T-helper 2 cell treated with Interferon-gamma antibody and Interleukin-4, amounts not matched to agents 100 ng/mL and 5 ng/mL, for 36 hours (primary cell): ENCODE measurements around the gene HMCN2. TPM values are rescaled to one million over a fixed set of nuclear protein-coding genes. Genes with fewer than 3 reads are reported as not detected.

ENCODE experiments used
- intact Hi-C: fragments of 100-400 bp; cut with micrococcal nuclease; formaldehyde crosslinking; loops from one replicate; pipeline ENCODE4 v1.15.1; 2023
- total RNA-seq: library from RNA; stranded (reverse); gene quantifications from 2 replicates; pipeline ENCODE4 v1.2.3, GENCODE V29; 2022

Gene HMCN2
- total RNA-seq, 1 donor from 2014 or later: not detected

- intact Hi-C loops: no loop called here
These were observed 142.5 kb downstream of the HMCN2 start for GRCh38 chr9:130407916-130408663.

DNA sequence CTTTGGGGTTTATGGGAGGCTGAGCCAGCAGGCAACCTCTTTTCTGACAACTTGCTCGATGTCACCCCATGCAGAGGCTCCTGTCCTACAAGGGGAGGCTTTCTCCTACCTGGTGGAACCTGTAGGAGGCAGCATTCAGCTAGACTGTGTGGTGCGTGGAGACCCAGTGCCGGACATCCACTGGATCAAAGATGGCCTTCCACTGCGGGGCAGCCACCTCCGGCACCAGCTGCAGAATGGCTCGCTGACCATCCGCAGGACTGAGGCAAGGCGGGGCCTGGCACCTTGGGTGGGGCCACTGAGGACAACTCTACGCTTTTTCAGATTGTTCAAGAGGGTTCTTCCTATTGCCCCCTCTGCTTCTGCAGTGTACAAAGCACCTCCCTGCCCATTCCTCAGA is 143.1 kb downstream of the HMCN2 start:
- intact Hi-C loops: no loop called here

DNA sequence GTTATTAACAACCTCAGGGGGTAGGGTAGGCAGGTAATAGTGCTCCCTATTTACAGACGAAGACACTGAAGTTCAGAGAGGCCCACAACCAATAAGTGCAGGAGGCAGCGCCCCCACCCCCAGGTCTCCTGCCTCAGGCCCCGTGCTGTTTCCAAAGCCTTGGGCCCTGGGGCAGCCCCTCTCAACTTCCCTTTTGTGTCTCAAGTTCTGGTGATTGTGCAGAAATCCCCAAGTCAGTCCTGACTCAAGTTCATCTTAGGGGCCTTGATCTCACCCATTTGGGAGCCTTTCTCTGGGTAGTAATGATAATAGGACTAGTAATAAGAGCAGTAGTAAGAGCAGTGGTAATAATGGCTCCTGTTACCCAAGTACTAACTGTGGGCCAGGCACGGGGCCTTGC is 143.7 kb downstream of the HMCN2 start:
- intact Hi-C loops: no loop called here

DNA sequence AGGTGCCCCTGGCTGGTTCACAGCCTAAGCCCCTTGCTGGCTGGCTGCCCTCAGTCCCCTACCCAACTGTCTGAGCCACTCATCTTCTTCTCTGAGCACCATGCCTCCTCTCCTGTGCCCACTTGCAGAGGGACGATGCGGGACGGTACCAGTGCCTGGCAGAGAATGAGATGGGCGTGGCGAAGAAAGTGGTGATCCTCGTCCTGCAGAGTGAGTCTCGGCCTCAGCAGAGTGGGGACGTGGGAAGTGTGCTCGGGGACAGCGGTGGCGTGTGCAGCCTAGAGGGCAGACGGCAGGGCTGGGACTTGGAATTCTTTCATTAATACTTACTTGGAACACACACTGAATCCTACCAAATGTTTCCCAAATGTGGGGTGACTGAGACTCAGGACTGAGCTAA is 144.9 kb downstream of the HMCN2 start:
- intact Hi-C loops: no loop called here

DNA sequence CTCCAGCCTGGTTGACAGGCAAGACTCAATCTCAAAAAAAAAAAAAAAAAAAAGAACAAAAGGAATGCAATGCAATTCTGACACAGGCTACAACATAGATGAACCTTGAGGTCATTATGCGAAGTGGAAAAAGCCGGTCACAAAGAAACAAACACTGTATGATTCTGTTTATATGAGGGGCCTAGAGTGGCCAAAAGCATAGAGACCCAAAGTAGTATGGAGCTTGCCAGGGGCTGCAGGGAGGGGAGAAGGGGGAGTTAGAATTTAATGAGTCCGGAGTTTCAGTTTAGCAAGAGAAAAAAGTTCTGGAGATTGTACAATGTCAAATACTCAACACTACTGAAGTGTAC is 146.0 kb downstream of the HMCN2 start:
- intact Hi-C loops: no loop called here

GRCh38 chr9:130414081-130414731 is 148.6 kb downstream of the HMCN2 start:
- intact Hi-C loops: no loop called here

DNA sequence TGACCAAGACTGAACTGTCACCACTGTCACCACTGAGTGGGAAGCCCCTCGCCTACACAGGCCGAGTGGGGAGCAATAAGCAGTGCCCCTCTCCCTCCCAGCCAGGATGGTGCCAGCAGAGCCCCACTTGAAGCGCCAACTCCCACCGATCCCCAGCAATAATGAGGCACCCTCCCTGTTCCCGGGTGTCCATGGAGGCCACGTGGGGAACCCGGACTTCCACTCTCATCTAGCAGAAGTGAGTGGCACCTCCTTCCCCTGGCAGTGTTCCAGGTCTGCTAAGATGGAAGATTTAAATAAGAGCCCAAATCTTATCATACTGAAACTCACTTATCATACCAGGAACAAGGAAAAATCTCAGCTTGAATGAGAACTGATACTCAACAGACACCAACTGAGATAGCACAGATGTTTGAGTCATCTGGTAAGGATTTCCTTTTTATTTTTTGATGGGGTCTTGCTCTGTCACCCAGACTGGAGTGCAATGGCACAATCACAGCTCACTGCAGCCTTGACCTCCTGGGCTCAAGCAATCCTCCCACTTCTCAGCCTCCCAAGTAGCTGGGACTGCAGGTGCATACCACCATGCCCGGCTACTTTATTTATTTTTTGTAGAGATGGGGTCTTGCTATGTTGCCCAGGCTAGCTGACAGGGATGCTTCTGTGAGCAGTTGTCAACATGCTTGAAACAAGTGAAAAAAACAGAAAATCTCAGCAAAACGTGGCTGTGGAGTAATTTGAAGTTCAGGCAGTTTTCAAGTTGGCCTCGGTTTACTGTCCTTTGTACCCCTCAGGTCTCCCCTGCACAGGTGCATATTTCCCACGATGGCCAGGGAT is 149.6 kb downstream of the HMCN2 start:
- intact Hi-C loops: no loop called here

DNA sequence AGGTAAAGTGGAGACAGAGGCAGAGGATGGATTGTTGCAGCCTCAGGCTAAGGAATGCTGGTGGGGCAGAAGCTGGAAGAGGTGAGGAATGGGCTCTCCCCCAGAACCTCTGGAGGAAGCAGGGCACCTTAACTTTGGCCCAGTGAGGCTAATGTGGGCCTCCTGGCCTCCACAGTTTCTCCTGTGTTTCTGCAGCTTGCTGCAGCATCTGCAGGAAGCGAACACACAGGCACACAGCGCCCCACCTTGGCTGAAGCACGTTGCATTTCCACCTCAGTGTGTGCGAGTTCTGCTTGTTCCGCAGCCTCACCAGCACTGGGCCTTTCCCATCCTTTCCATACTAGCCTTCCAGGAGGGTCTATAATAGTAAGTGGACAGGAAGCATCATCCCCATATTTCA is 152.0 kb downstream of the HMCN2 start:
- intact Hi-C loops: no loop called here

GRCh38 chr9:130418776-130419175 is 153.2 kb downstream of the HMCN2 start:
- intact Hi-C loops: no loop called here

DNA sequence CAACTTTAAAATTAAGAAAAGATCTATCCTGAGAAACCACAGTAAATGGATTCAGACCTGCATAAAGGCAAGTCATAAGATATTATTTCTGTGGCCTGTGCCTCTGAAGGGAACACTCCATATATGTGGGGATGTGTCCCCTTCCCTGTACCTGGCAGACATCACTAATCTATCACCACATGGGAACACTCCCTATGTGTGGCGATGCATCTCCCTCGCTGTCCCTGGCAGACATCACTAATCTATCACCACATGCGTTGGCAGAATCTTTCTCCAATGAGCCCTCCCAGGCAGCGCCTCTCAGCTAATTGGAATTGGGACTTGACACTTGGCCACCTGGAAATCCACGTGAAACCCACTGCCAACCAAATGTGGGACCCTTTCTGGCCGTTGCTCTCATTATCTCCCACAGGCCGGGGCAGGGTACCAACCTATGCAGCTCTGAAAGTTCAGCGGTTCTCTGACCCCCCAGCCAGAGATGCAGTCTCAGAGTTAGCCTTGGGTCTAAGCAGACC is 154.0 kb downstream of the HMCN2 start:
- intact Hi-C loops: no loop called here

- intact Hi-C loops: no loop called here
These were observed 155.7 kb downstream of the HMCN2 start for GRCh38 chr9:130421154-130421801.

DNA sequence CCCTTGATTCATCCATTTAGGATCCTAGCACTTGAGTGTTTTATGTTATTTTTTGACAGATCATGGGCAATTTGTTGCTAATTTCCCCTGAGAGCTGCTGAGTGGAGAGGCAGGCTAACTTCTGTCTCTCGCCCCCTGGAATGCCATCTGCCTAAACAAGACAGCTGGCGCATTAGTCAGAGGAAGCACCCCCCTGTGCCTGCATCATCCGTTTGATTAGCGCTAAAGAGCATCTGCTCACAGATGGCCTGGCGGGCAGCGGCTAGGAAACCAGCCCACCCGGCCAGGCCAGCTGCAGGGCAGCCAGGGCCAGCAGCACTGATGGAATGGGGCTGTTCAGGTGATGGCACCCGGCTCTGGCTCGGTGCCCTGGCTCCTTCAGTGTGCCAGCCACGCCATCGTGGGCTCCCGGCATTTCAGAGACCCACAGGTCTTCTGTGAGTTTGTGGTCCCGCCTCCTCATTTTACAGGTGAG is 156.3 kb downstream of the HMCN2 start:
- intact Hi-C loops: no loop called here

- intact Hi-C loops: no loop called here
These were observed 157.0 kb downstream of the HMCN2 start for GRCh38 chr9:130422546-130422945.

- intact Hi-C loops: no loop called here
These were observed 157.7 kb downstream of the HMCN2 start for GRCh38 chr9:130423272-130423671.

GRCh38 chr9:130424595-130425454 is 159.3 kb downstream of the HMCN2 start:
- intact Hi-C loops: no loop called here

- intact Hi-C loops: no loop called here
These were observed 160.3 kb downstream of the HMCN2 start for GRCh38 chr9:130425741-130426466.

DNA sequence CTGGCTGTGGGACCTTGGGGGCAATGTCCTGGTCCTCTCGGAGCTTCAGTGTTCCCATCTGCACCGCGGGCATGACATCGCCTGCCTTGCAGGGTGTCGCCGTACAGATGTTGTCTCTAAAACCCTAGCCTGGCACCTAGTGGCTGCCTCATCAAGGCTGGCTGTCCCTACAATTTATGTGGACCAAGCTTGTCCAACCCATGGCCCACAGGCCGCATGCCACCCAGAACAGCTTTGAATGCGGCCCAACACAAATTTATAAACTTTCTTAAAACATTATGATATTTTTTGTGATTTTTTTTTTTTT is 160.9 kb downstream of the HMCN2 start:
- intact Hi-C loops: no loop called here

GRCh38 chr9:130426883-130427282 is 161.3 kb downstream of the HMCN2 start:
- intact Hi-C loops: no loop called here

DNA sequence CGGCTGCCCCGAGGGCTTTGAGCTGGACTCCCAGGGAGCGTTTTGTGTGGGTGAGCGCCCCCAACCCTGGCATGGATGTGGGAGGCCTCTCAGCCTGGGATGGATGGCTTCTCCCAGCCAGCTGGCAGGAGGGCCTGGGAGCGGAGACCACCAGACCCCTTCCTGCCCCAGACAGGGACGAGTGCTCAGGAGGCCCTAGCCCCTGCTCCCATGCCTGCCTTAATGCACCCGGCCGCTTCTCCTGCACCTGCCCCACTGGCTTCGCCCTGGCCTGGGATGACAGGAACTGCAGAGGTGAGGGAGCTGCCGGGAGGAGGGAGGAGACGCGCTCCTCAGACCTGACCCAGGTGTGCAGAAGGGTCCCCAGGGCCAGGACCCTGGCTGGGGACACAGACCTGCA is 161.8 kb downstream of the HMCN2 start:
- intact Hi-C loops: no loop called here

DNA sequence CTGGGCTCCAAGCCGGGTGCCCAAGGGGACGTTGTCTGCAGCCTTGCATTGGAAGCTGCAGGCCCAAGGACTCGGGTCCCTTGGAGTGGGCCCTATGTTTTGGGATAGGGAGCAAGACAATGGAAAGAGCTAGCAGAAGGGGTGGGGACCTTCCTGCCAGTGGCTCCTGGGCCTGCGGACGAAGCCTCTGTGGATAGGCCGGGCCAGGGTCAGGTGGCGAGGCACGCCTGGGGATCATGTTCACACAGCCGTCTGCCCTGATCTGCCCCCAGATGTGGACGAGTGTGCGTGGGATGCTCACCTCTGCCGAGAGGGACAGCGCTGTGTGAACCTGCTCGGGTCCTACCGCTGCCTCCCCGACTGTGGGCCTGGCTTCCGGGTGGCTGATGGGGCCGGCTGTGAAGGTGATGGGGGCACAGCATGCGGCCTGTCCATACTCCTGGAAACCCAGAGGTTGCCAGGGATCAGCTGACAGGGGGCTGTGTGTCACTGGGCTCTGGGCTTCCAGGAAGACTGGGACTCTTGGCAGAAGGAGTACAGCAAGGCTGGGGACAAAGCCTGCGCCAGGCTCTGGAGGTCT is 162.6 kb downstream of the HMCN2 start:
- intact Hi-C loops: no loop called here
